ENCODE measurements around the gene LIMCH1. TPM values are rescaled to one million over a fixed set of nuclear protein-coding genes. Genes with fewer than 3 reads are reported as not detected.

The LIMCH1 gene
- total RNA-seq, 1 donor from 2014 or later, result 9.8 TPM

- Histone ChIP-seq H3K36me3 (no peaks in the 10 kb centered on the region), H4K20me1 (ENCODE audit: low read depth) (no peaks in the 10 kb centered on the region), H3K4me3 (no peak overlapping the region), H3K27ac (no peak overlapping the region), H3F3A (ENCODE audit: low read depth) (no peaks in the 10 kb centered on the region), H3K79me2 (ENCODE audit: low read depth) (no peaks in the 10 kb centered on the region), H3K4me1 (no peaks in the 10 kb centered on the region), H3K4me2 (no peak overlapping the region), H3K9me3 (ENCODE audit: low read depth) (no peaks in the 10 kb centered on the region), H2AFZ (replicated peaks) (no peak overlapping the region), H3K9ac (no peak overlapping the region), H3K27me3 (peaks cover 49% of the 10 kb centered on the region)
- no peak overlapping the region for H3K27ac Mint-ChIP-seq
- no peak overlapping the region for H3K4me3 Mint-ChIP-seq
- DNase-seq (ENCODE audit: low spot score), result no peak
- no peaks in the 10 kb centered on the region for H3K36me3 Mint-ChIP-seq
- H3K27me3 Mint-ChIP-seq (ENCODE audit: insufficient read depth, low read depth), result peaks cover 3% of the 10 kb centered on the region
- H3K9me3 Mint-ChIP-seq, result no peaks in the 10 kb centered on the region
- TF ChIP-seq EZH2phosphoT487 (IDR thresholded peaks at IDR 0.05) (no peak), CTCF (IDR thresholded peaks at IDR 0.05) (no peak), EZH2 (IDR thresholded peaks at IDR 0.05) (no peak)
- no peaks in the 10 kb centered on the region for H3K4me1 Mint-ChIP-seq
These were observed 176.5 kb downstream of the LIMCH1 start for GRCh38 chr4:41714364-41715000.

GRCh38 chr4:41715155-41715554, 177.2 kb downstream of the LIMCH1 start:
- Histone ChIP-seq H3K9ac (no peak overlapping the region), H3K36me3 (no peaks in the 10 kb centered on the region), H4K20me1 (ENCODE audit: low read depth) (no peaks in the 10 kb centered on the region), H3K9me3 (ENCODE audit: low read depth) (no peaks in the 10 kb centered on the region), H2AFZ (replicated peaks) (no peak overlapping the region), H3K4me2 (no peak overlapping the region), H3K27ac (no peak overlapping the region), H3K79me2 (ENCODE audit: low read depth) (no peaks in the 10 kb centered on the region), H3K4me3 (no peak overlapping the region), H3K27me3 (peaks cover 56% of the 10 kb centered on the region), H3F3A (ENCODE audit: low read depth) (no peaks in the 10 kb centered on the region), H3K4me1 (no peaks in the 10 kb centered on the region)
- no peaks in the 10 kb centered on the region for H3K36me3 Mint-ChIP-seq
- peaks cover 3% of the 10 kb centered on the region for H3K27me3 Mint-ChIP-seq (ENCODE audit: insufficient read depth, low read depth)
- TF ChIP-seq CTCF (IDR thresholded peaks at IDR 0.05) (no peak), EZH2phosphoT487 (IDR thresholded peaks at IDR 0.05) (no peak), EZH2 (IDR thresholded peaks at IDR 0.05) (no peak)
- DNase-seq (ENCODE audit: low spot score), result no peak
- no peak overlapping the region for H3K4me3 Mint-ChIP-seq
- no peaks in the 10 kb centered on the region for H3K9me3 Mint-ChIP-seq
- no peaks in the 10 kb centered on the region for H3K4me1 Mint-ChIP-seq
- no peak overlapping the region for H3K27ac Mint-ChIP-seq

- Histone ChIP-seq H3K27me3 (peaks cover 93% of the 10 kb centered on the region), H3K4me1 (no peaks in the 10 kb centered on the region), H3K4me3 (no peak overlapping the region), H3K36me3 (no peaks in the 10 kb centered on the region), H3K9ac (no peak overlapping the region), H4K20me1 (ENCODE audit: low read depth) (no peaks in the 10 kb centered on the region), H3K9me3 (ENCODE audit: low read depth) (no peaks in the 10 kb centered on the region), H3K79me2 (ENCODE audit: low read depth) (no peaks in the 10 kb centered on the region), H3F3A (ENCODE audit: low read depth) (no peaks in the 10 kb centered on the region), H2AFZ (replicated peaks) (no peak overlapping the region), H3K4me2 (no peak overlapping the region), H3K27ac (no peak overlapping the region)
- H3K4me1 Mint-ChIP-seq, result no peaks in the 10 kb centered on the region
- H3K27me3 Mint-ChIP-seq (ENCODE audit: insufficient read depth, low read depth), result peaks cover 2% of the 10 kb centered on the region
- no peak overlapping the region for H3K4me3 Mint-ChIP-seq
- no peak for DNase-seq (ENCODE audit: low spot score)
- TF ChIP-seq EZH2phosphoT487 (IDR thresholded peaks at IDR 0.05) (no peak), CTCF (IDR thresholded peaks at IDR 0.05) (no peak), EZH2 (IDR thresholded peaks at IDR 0.05) (no peak)
- peaks cover 2% of the 10 kb centered on the region for H3K9me3 Mint-ChIP-seq
- H3K27ac Mint-ChIP-seq, result no peak overlapping the region
- H3K36me3 Mint-ChIP-seq, result no peaks in the 10 kb centered on the region
These were observed 180.9 kb downstream of the LIMCH1 start for GRCh38 chr4:41718907-41719306.
